Parathyroid adenoma (tissue), 2 donors: ENCODE results near the gene C13orf46.
"Not testable (repeated sequence)": the region's sequence is repeated elsewhere in the genome, so short reads cannot be mapped to it uniquely, and the experiment has no call there.

Experiments
- H2AFZ ChIP-seq: fragments of 300-600 bp; sonication (generic); one replicate; pipeline ENCODE4 v1.7.0; 2017; ENCODE audit warnings: antibody characterized with exemption, mild to moderate bottlenecking
- H3K27ac ChIP-seq: fragments of 300-600 bp; sonication (generic); one replicate; pipeline ENCODE4 v1.7.0; 2017
- H3K27me3 ChIP-seq: fragments of 300-600 bp; sonication (generic); one replicate; pipeline ENCODE4 v1.7.0; 2017; ENCODE audit warnings: low read length; ENCODE audit not compliant: control insufficient read depth, insufficient read depth
- H3K36me3 ChIP-seq: fragments of 300-600 bp; sonication (generic); one replicate; pipeline ENCODE4 v1.7.0; 2017; ENCODE audit warnings: low read length; ENCODE audit not compliant: control insufficient read depth, insufficient read depth
- H3K4me1 ChIP-seq: fragments of 300-600 bp; sonication (generic); one replicate; pipeline ENCODE4 v1.7.0; 2017; ENCODE audit warnings: control low read depth
- H3K4me2 ChIP-seq: fragments of 300-600 bp; sonication (generic); one replicate; pipeline ENCODE4 v1.7.0; 2017; ENCODE audit warnings: low read length
- H3K4me3 ChIP-seq: fragments of 300-600 bp; sonication (generic); one replicate; pipeline ENCODE4 v1.7.0; 2017; ENCODE audit warnings: low read depth, low read length
- H3K79me2 ChIP-seq: fragments of 300-600 bp; sonication (generic); one replicate; pipeline ENCODE4 v1.7.0; 2017; ENCODE audit warnings: control low read depth
- H3K9ac ChIP-seq: fragments of 300-600 bp; sonication (generic); one replicate; pipeline ENCODE4 v1.7.0; 2017; ENCODE audit warnings: mild to moderate bottlenecking
- H3K9me3 ChIP-seq: fragments of 300-600 bp; sonication (generic); one replicate; pipeline ENCODE4 v1.7.0; 2017; ENCODE audit warnings: low read length; ENCODE audit not compliant: control insufficient read depth
- TF ChIP-seq, protein P1 (sequence below): fragments of 300-600 bp; sonication (generic); IDR thresholded peaks from one replicate; pipeline ENCODE4 v1.7.0; 2017; ENCODE audit warnings: antibody characterized with exemption, mild to moderate bottlenecking
- donor health status: primary hyperparathyroidism.

Gene C13orf46

DNA sequence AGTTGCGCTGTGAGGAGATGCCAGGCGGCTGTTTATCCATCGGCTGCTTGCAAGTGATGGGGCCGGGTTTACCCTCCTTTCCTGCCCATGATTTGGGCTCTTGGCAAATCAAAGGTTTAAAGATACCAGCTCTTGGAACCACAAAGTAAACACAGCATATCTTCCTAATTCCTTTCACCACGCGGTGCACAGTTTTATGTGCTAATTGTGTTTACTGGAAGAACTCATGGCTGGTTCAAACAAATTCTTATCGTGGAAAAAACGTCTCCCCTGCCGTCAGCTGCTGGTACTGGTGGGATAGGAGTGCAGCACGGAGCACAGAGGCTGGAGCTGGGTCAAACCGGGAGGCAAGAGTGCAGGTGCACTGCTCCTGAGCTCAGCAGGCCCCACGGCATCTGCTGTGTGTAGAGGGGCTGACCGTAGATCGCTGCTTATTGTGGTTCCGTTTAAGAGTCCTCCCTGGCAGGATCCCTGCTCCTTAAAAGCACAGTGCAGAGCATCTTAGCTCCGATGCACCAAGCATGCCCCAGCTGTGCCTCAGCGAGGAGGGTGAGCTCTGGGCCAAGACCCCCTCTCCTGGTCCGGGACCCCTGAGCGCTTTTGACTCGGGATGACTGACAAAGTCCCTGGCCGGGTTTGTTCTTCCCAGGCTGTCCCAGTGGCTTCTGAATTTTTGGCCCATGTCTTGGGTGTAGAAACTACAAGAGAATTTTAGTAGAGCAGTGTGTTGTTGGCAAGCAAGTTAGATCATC, 58.7 kb downstream of the C13orf46 start:
- Histone ChIP-seq H3K27me3 (no peaks in the 10 kb centered on the region), H3K4me3 (no peak overlapping the region), H3K9ac (no peak overlapping the region), H3K27ac (no peak overlapping the region), H2AFZ (no peak overlapping the region), H3K4me2 (no peak overlapping the region), H3K36me3 (no peaks in the 10 kb centered on the region), H3K79me2 (no peaks in the 10 kb centered on the region), H3K4me1 (no peaks in the 10 kb centered on the region), H3K9me3 (no peaks in the 10 kb centered on the region)
- TF ChIP-seq, protein P1, sequence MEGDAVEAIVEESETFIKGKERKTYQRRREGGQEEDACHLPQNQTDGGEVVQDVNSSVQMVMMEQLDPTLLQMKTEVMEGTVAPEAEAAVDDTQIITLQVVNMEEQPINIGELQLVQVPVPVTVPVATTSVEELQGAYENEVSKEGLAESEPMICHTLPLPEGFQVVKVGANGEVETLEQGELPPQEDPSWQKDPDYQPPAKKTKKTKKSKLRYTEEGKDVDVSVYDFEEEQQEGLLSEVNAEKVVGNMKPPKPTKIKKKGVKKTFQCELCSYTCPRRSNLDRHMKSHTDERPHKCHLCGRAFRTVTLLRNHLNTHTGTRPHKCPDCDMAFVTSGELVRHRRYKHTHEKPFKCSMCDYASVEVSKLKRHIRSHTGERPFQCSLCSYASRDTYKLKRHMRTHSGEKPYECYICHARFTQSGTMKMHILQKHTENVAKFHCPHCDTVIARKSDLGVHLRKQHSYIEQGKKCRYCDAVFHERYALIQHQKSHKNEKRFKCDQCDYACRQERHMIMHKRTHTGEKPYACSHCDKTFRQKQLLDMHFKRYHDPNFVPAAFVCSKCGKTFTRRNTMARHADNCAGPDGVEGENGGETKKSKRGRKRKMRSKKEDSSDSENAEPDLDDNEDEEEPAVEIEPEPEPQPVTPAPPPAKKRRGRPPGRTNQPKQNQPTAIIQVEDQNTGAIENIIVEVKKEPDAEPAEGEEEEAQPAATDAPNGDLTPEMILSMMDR, result no peak

DNA sequence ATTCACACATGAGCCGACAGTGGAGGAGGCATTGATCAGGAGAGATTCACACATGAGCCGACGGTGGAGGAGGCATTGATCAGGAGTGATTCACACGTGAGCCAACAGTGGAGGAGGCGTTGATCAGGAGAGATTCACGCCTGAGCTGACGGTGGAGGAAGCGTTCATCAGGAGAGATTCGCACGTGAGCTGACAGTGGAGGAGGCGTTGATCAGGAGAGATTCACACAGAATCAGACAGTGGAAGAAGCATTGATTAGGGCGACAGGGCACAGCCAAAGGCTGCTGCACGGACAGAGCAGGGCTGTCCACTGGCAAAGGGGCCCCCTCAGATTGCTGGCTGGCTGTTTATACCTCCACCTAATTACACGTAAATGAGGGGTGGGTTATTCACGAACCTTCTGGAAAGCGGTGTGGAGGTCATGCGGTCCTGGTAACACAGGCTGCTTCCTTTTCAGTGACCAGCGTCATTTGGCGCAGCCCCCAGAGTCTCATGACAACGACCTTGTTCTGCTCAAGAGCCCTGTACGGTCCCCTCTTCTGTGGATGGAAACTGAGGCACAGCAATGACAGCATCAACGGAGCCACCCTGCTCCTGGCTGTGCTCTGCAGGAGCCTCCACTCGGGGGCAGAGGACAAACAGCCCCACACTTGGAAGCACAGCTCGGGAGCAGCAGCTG, 59.4 kb downstream of the C13orf46 start:
- H3K9ac ChIP-seq, result no peak overlapping the region
- H3K4me2 ChIP-seq, result no peak overlapping the region
- no peaks in the 10 kb centered on the region for H3K36me3 ChIP-seq

DNA sequence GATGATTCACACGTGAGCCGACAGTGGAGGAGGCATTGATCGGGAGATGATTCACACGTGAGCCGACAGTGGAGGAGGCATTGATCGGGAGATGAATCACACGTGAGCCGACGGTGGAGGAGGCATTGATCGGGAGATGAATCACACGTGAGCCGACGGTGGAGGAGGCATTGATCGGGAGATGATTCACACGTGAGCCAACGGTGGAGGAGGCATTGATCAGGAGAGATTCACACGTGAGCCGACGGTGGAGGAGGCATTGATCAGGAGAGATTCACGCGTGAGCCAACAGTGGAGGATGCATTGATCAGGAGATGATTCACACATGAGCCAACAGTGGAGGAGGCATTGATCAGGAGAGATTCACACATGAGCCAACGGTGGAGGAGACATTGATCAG, 60.0 kb downstream of the C13orf46 start:
- H3K4me2 ChIP-seq, H3K79me2 ChIP-seq, H3K27ac ChIP-seq, H3K4me1 ChIP-seq, H2AFZ ChIP-seq, H3K4me3 ChIP-seq, H3K36me3 ChIP-seq, H3K9me3 ChIP-seq, H3K9ac ChIP-seq, H3K27me3 ChIP-seq: not testable (repeated sequence)

More for the DNA sequence above, 59.4 kb downstream of the C13orf46 start:
- TF ChIP-seq, protein P1, result no peak
- Histone ChIP-seq H3K27me3 (no peaks in the 10 kb centered on the region), H3K4me3 (no peak overlapping the region), H3K79me2 (no peaks in the 10 kb centered on the region), H2AFZ (no peak overlapping the region), H3K27ac (no peak overlapping the region), H3K4me1 (no peaks in the 10 kb centered on the region), H3K9me3 (no peaks in the 10 kb centered on the region)

DNA sequence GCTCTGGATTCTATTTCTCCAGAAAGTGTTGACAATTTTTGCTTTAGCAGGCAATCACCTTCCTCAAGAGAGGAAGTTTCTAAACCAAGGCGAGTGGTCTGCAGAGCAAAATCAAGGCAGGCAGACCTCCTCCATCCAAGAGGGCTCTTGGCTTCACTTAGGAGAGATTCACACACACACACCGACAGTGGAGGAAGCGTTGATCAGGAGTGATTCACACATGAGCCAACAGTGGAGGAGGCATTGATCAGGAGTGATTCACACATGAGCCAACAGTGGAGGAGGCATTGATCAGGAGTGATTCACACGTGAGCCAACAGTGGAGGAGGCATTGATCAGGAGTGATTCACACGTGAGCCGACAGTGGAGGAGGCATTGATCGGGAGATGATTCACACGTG, 60.5 kb downstream of the C13orf46 start:
- H3K79me2 ChIP-seq, H2AFZ ChIP-seq, H3K4me3 ChIP-seq, H3K27me3 ChIP-seq, H3K4me1 ChIP-seq, H3K4me2 ChIP-seq, H3K36me3 ChIP-seq, H3K9ac ChIP-seq, H3K9me3 ChIP-seq, H3K27ac ChIP-seq: not testable (repeated sequence)

DNA sequence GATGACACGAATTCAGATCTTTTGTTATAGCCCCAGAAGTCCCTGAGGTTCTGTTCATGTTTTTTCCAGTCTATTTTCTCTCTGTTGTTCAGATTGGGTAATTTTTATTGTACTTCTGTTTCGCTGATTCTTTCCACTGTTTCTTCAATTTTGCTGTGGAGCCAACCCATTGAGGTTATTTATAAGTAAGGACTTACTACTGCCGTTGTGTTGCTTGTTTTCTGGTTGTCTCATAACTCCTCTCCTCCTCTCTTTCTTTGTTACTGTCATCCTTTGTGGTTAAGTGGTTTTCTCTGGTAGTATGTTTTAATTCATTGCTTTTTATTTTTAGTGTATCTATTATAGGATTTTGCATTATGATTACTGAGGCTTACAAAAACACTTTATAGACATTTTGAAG, 61.3 kb downstream of the C13orf46 start:
- no peaks in the 10 kb centered on the region for H3K9me3 ChIP-seq
- H3K4me1 ChIP-seq, result no peaks in the 10 kb centered on the region
- H2AFZ ChIP-seq, result no peak overlapping the region
- H3K27me3 ChIP-seq, result no peaks in the 10 kb centered on the region
- no peak overlapping the region for H3K27ac ChIP-seq
- no peak overlapping the region for H3K4me2 ChIP-seq
- H3K36me3 ChIP-seq, result no peaks in the 10 kb centered on the region
- H3K9ac ChIP-seq, result no peak overlapping the region
- no peak overlapping the region for H3K4me3 ChIP-seq
- TF ChIP-seq, protein P1, result no peak
- H3K79me2 ChIP-seq, result no peaks in the 10 kb centered on the region
